Measurements from ENCODE around the gene WRAP53.

DNA sequence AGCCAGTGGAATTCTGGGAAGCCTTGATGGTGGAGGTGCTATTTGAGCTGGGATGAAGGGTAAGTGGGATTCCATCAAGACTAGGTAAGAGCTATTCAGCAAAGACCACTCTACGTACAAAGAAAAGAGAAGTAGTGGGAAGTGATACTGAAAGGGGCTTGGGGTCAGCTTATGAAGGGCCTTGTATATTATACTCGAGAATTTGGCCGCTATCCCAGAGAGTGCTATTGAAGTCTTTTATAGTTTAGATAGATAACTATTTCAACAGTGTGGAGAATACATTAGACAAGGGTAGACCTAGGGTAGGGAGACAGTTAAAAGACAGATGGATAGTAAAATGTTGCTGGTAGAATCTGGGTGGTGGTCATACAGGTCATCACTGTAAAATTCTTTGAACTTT is 39.6 kb downstream of the WRAP53 start:
- TF ChIP-seq, protein P1, sequence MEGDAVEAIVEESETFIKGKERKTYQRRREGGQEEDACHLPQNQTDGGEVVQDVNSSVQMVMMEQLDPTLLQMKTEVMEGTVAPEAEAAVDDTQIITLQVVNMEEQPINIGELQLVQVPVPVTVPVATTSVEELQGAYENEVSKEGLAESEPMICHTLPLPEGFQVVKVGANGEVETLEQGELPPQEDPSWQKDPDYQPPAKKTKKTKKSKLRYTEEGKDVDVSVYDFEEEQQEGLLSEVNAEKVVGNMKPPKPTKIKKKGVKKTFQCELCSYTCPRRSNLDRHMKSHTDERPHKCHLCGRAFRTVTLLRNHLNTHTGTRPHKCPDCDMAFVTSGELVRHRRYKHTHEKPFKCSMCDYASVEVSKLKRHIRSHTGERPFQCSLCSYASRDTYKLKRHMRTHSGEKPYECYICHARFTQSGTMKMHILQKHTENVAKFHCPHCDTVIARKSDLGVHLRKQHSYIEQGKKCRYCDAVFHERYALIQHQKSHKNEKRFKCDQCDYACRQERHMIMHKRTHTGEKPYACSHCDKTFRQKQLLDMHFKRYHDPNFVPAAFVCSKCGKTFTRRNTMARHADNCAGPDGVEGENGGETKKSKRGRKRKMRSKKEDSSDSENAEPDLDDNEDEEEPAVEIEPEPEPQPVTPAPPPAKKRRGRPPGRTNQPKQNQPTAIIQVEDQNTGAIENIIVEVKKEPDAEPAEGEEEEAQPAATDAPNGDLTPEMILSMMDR (IDR thresholded peaks at IDR 0.05; ENCODE audit: insufficient read depth, low read length, poor library complexity, severe bottlenecking), result no peak
- TF ChIP-seq EZH2phosphoT487 (conservative IDR thresholded peaks at IDR 0.05; ENCODE audit: low read length), result no peak
